ENCODE measurements around the gene NKX1-1.

Gene NKX1-1

GRCh38 chr4:1371176-1372165 is 34.8 kb downstream of the NKX1-1 start:
- Histone ChIP-seq H3K36me3 (ENCODE audit: control insufficient read depth in 2 of 2, insufficient read depth in 2 of 2, low read length in 2 of 2) (peaks cover 21 to 30% of the 10 kb centered on the region in 2 donors), H3K4me3 (ENCODE audit: low read length in 2 of 2) (no peak overlapping the region), H3K27ac (ENCODE audit: low read depth in 2 of 2, low read length in 2 of 2) (no peak overlapping the region), H3K9me3 (ENCODE audit: control insufficient read depth in 2 of 2, low read length in 2 of 2) (no peaks in the 10 kb centered on the region), H3K4me1 (ENCODE audit: control insufficient read depth in 2 of 2, insufficient read depth in 2 of 2, low read length in 2 of 2) (no peaks in the 10 kb centered on the region), H3K27me3 (ENCODE audit: control insufficient read depth in 2 of 2, insufficient read depth in 2 of 2, low read length in 2 of 2) (no peaks in the 10 kb centered on the region), H3K9ac (ENCODE audit: low read depth in 1 of 2, low read length in 2 of 2) (no peak overlapping the region)

DNA sequence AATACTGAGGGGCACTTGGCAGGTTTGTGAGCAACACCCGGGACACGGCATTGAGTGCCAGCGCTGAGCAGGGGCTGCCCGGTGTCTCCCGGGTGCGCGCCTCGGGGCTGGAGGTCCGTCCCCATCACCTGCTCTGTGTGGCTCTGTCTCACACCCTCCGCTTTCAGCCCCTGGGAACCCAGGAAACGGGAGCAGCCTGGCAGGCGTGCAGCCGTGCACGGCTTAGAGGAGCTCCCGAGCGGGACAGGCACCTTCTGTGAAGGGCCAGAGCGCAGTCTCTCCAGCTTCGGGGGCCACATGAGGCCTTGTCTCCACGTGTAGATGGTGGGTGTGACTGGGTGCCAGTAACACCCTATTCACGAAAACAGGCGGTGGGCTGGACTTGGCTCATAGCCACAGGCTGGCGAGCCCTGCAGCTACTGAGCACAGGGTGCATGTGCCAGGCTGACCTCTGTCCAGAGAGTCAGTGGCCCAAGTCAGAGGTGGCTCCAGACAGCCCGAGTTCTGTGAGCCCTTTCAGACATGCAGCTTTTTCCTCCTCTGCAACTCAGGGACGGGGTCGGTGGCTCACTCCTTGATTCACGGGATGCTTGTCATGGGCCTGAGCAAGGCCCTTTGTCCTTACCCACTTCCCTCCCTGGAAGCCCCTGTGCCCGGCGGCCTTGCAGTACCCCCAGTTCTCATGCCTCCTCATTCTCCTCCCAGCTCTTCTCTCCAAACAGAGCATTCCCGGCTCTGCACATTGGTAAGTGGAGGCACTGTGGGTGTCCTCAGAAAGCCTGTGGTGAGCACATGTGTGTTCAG is 35.7 kb downstream of the NKX1-1 start:
- Histone ChIP-seq H3K4me3 (ENCODE audit: low read length in 2 of 2) (no peak overlapping the region), H3K36me3 (ENCODE audit: control insufficient read depth in 2 of 2, insufficient read depth in 2 of 2, low read length in 2 of 2) (peaks cover 21 to 29% of the 10 kb centered on the region in 2 donors), H3K4me1 (ENCODE audit: control insufficient read depth in 2 of 2, insufficient read depth in 2 of 2, low read length in 2 of 2) (no peaks in the 10 kb centered on the region), H3K27ac (ENCODE audit: low read depth in 2 of 2, low read length in 2 of 2) (no peak overlapping the region), H3K9ac (ENCODE audit: low read depth in 1 of 2, low read length in 2 of 2) (no peak overlapping the region), H3K27me3 (ENCODE audit: control insufficient read depth in 2 of 2, insufficient read depth in 2 of 2, low read length in 2 of 2) (no peaks in the 10 kb centered on the region), H3K9me3 (ENCODE audit: control insufficient read depth in 2 of 2, low read length in 2 of 2) (no peaks in the 10 kb centered on the region)

DNA sequence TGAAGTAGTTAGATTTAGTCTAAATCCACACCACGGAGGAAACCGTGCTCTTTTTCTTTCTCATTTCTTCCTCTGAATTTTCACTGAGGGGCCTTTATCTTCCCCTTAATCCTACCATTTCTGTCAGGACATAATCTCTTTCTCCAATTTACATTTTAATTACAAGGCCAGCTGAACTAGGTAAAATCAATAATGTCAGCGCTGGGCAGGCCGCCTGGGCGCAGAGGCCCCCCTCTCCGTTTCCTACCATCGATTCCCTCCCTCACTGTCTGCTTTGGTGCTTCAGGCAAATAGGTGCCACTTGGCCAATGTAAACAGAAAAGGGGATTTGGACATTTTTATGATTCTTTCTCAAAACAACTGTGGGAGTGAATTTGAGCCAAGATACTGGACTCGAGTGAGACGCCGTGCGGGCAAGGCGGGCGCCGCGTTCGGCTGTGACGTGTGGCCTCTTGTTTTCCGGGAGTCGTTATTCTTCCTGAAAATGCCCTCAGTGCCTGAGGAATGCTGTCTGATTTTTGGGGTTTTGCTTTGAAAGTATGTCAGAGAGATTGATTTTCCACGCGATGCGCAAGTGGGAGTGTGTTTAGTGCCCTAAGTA is 36.7 kb downstream of the NKX1-1 start:
- H3K4me1 ChIP-seq (ENCODE audit: control insufficient read depth in 2 of 2, insufficient read depth in 2 of 2, low read length in 2 of 2) = no peaks in the 10 kb centered on the region
- no peak overlapping the region for H3K9ac ChIP-seq (ENCODE audit: low read depth in 1 of 2, low read length in 2 of 2)
- peaks cover 21 to 29% of the 10 kb centered on the region in 2 donors for H3K36me3 ChIP-seq (ENCODE audit: control insufficient read depth in 2 of 2, insufficient read depth in 2 of 2, low read length in 2 of 2)
- H3K4me3 ChIP-seq (ENCODE audit: low read length in 2 of 2) = no peak overlapping the region
- no peaks in the 10 kb centered on the region for H3K27me3 ChIP-seq (ENCODE audit: control insufficient read depth in 2 of 2, insufficient read depth in 2 of 2, low read length in 2 of 2)
- no peaks in the 10 kb centered on the region for H3K9me3 ChIP-seq (ENCODE audit: control insufficient read depth in 2 of 2, low read length in 2 of 2)
- no peak overlapping the region for H3K27ac ChIP-seq (ENCODE audit: low read depth in 2 of 2, low read length in 2 of 2)

GRCh38 chr4:1369091-1369450 is 37.2 kb downstream of the NKX1-1 start:
- no peaks in the 10 kb centered on the region for H3K9me3 ChIP-seq (ENCODE audit: control insufficient read depth in 2 of 2, low read length in 2 of 2)
- peaks cover 21 to 29% of the 10 kb centered on the region in 2 donors for H3K36me3 ChIP-seq (ENCODE audit: control insufficient read depth in 2 of 2, insufficient read depth in 2 of 2, low read length in 2 of 2)
- no peaks in the 10 kb centered on the region for H3K4me1 ChIP-seq (ENCODE audit: control insufficient read depth in 2 of 2, insufficient read depth in 2 of 2, low read length in 2 of 2)
- H3K27me3 ChIP-seq (ENCODE audit: control insufficient read depth in 2 of 2, insufficient read depth in 2 of 2, low read length in 2 of 2) = no peaks in the 10 kb centered on the region
- H3K9ac ChIP-seq (ENCODE audit: low read depth in 1 of 2, low read length in 2 of 2) = no peak overlapping the region
- no peak overlapping the region for H3K4me3 ChIP-seq (ENCODE audit: low read length in 2 of 2)
- no peak overlapping the region for H3K27ac ChIP-seq (ENCODE audit: low read depth in 2 of 2, low read length in 2 of 2)

GRCh38 chr4:1368421-1369090 is 37.7 kb downstream of the NKX1-1 start:
- Histone ChIP-seq H3K4me3 (ENCODE audit: low read length in 2 of 2) (no peak overlapping the region), H3K9ac (ENCODE audit: low read depth in 1 of 2, low read length in 2 of 2) (no peak overlapping the region), H3K4me1 (ENCODE audit: control insufficient read depth in 2 of 2, insufficient read depth in 2 of 2, low read length in 2 of 2) (no peaks in the 10 kb centered on the region), H3K9me3 (ENCODE audit: control insufficient read depth in 2 of 2, low read length in 2 of 2) (no peaks in the 10 kb centered on the region), H3K27ac (ENCODE audit: low read depth in 2 of 2, low read length in 2 of 2) (no peak overlapping the region), H3K36me3 (ENCODE audit: control insufficient read depth in 2 of 2, insufficient read depth in 2 of 2, low read length in 2 of 2) (peaks cover 16 to 29% of the 10 kb centered on the region in 2 donors), H3K27me3 (ENCODE audit: control insufficient read depth in 2 of 2, insufficient read depth in 2 of 2, low read length in 2 of 2) (no peaks in the 10 kb centered on the region)

- no peak overlapping the region for H3K4me3 ChIP-seq (ENCODE audit: low read length in 2 of 2)
- no peak overlapping the region for H3K27ac ChIP-seq (ENCODE audit: low read depth in 2 of 2, low read length in 2 of 2)
- peaks cover 16 to 29% of the 10 kb centered on the region in 2 donors for H3K36me3 ChIP-seq (ENCODE audit: control insufficient read depth in 2 of 2, insufficient read depth in 2 of 2, low read length in 2 of 2)
- no peaks in the 10 kb centered on the region for H3K9me3 ChIP-seq (ENCODE audit: control insufficient read depth in 2 of 2, low read length in 2 of 2)
- H3K9ac ChIP-seq (ENCODE audit: low read depth in 1 of 2, low read length in 2 of 2) = no peak overlapping the region
- H3K27me3 ChIP-seq (ENCODE audit: control insufficient read depth in 2 of 2, insufficient read depth in 2 of 2, low read length in 2 of 2) = no peaks in the 10 kb centered on the region
- no peaks in the 10 kb centered on the region for H3K4me1 ChIP-seq (ENCODE audit: control insufficient read depth in 2 of 2, insufficient read depth in 2 of 2, low read length in 2 of 2)
These were observed 38.3 kb downstream of the NKX1-1 start for GRCh38 chr4:1367936-1368289.

GRCh38 chr4:1367230-1367935 is 38.9 kb downstream of the NKX1-1 start:
- H3K36me3 ChIP-seq (ENCODE audit: control insufficient read depth in 2 of 2, insufficient read depth in 2 of 2, low read length in 2 of 2) = peaks cover 16 to 25% of the 10 kb centered on the region in 2 donors
- no peaks in the 10 kb centered on the region for H3K4me1 ChIP-seq (ENCODE audit: control insufficient read depth in 2 of 2, insufficient read depth in 2 of 2, low read length in 2 of 2)
- no peak overlapping the region for H3K9ac ChIP-seq (ENCODE audit: low read depth in 1 of 2, low read length in 2 of 2)
- H3K4me3 ChIP-seq (ENCODE audit: low read length in 2 of 2) = no peak overlapping the region
- no peaks in the 10 kb centered on the region for H3K9me3 ChIP-seq (ENCODE audit: control insufficient read depth in 2 of 2, low read length in 2 of 2)
- H3K27me3 ChIP-seq (ENCODE audit: control insufficient read depth in 2 of 2, insufficient read depth in 2 of 2, low read length in 2 of 2) = no peaks in the 10 kb centered on the region
- H3K27ac ChIP-seq (ENCODE audit: low read depth in 2 of 2, low read length in 2 of 2) = no peak overlapping the region

GRCh38 chr4:1366371-1367229 is 39.6 kb downstream of the NKX1-1 start:
- H3K9me3 ChIP-seq (ENCODE audit: control insufficient read depth in 2 of 2, low read length in 2 of 2) = no peaks in the 10 kb centered on the region
- no peak overlapping the region for H3K4me3 ChIP-seq (ENCODE audit: low read length in 2 of 2)
- H3K9ac ChIP-seq (ENCODE audit: low read depth in 1 of 2, low read length in 2 of 2) = no peak overlapping the region
- no peaks in the 10 kb centered on the region for H3K27me3 ChIP-seq (ENCODE audit: control insufficient read depth in 2 of 2, insufficient read depth in 2 of 2, low read length in 2 of 2)
- H3K36me3 ChIP-seq (ENCODE audit: control insufficient read depth in 2 of 2, insufficient read depth in 2 of 2, low read length in 2 of 2) = peaks cover 14 to 19% of the 10 kb centered on the region in 2 donors
- no peaks in the 10 kb centered on the region for H3K4me1 ChIP-seq (ENCODE audit: control insufficient read depth in 2 of 2, insufficient read depth in 2 of 2, low read length in 2 of 2)
- H3K27ac ChIP-seq (ENCODE audit: low read depth in 2 of 2, low read length in 2 of 2) = no peak overlapping the region
